Gastrocnemius medialis (tissue), 4 donors: ENCODE measurements around the gene KIF1B. TPM values are rescaled to one million over a fixed set of nuclear protein-coding genes. Genes with fewer than 3 reads are reported as not detected.
"Not testable (repeated sequence)": the region's sequence is repeated elsewhere in the genome, so short reads cannot be mapped to it uniquely, and the experiment has no call there.

Experiments used
- ATAC-seq, 2 donors: fragments of 150-250 bp; one replicate each; pipeline ENCODE4 v1.9.1; 2016
- DNase-seq, 2 donors: peaks; one replicate each; pipeline ENCODE4 v3.0.0-alpha.2; 2019
- H3K27ac ChIP-seq, 4 donors: fragments of 200-600 bp; sonication (generic); 1 replicate in 1 of 4; 2 replicates in 3 of 4; pipeline ENCODE4 v1.5.1; 2016 to 2018; ENCODE audit warnings: mild to moderate bottlenecking in 2 of 4, moderate library complexity in 1 of 4
- H3K27me3 ChIP-seq, 3 donors: fragments of 200-600 bp; sonication (generic) in 2 of 3; 1 replicate in 1 of 3; 2 replicates in 2 of 3; pipeline versions ENCODE4 v1.5.1 to v1.6.0; 2016 to 2019; ENCODE audit warnings: mild to moderate bottlenecking in 1 of 3, moderate library complexity in 1 of 3
- H3K36me3 ChIP-seq, 2 donors: fragments of 200-600 bp; sonication (generic) in 1 of 2; one replicate each; pipeline ENCODE4 v1.5.1; 2017 to 2018
- H3K4me1 ChIP-seq, 2 donors: fragments of 200-600 bp; sonication (generic) in 1 of 2; one replicate each; pipeline ENCODE4 v1.5.1; 2016 to 2017; ENCODE audit warnings: mild to moderate bottlenecking in 2 of 2
- H3K4me3 ChIP-seq, 4 donors: fragments of 200-600 bp; sonication (generic) in 3 of 4; 1 replicate in 1 of 4; 2 replicates in 3 of 4; pipeline ENCODE4 v1.5.1; 2016 to 2019; ENCODE audit warnings: mild to moderate bottlenecking in 2 of 4
- H3K9me3 ChIP-seq, 3 donors: fragments of 200-600 bp; sonication (generic) in 2 of 3; 1 replicate in 1 of 3; 2 replicates in 2 of 3; pipeline ENCODE4 v1.5.1; 2016 to 2019
- POLR2A ChIP-seq, 2 donors: fragments of 450-650 bp; IDR thresholded peaks; one replicate each; pipeline ENCODE4 v1.6.1; 2017; ENCODE audit warnings: antibody characterized with exemption in 2 of 2, mild to moderate bottlenecking in 2 of 2, moderate library complexity in 2 of 2
- in situ Hi-C, 4 donors: fragments of 200-750 bp; cut with MboI; loops; one replicate each; pipeline versions ENCODE4 v1.15.0 to v1.8.0; 2017; ENCODE audit warnings: low sequenced_read_pairs in 4 of 4
- intact Hi-C: fragments of 100-400 bp; cut with DNase I; formaldehyde crosslinking; loops from one replicate; pipeline ENCODE4 v1.15.1; 2023; ENCODE audit warnings: low total_unique reads
- total RNA-seq, 4 donors: library from RNA; depleted of rRNA; stranded (reverse); fragments of >200 nt; gene quantifications; one replicate each; pipeline versions ENCODE4 v1.1.0 to v1.2.3, GENCODE V29; 2016
- TF ChIP-seq, protein P1 (sequence below), 5 experiments: fragments of 450-650 bp in 3 of 5; fragments of 200-600 bp in 2 of 5; sonication (generic) in 2 of 5; IDR thresholded peaks in 4 of 5; conservative IDR thresholded peaks in 1 of 5; 1 replicate in 4 of 5; 2 replicates in 1 of 5; pipeline ENCODE4 v1.5.1; 2016 to 2019; ENCODE audit warnings: antibody characterized with exemption in 5 of 5, mild to moderate bottlenecking in 3 of 5, moderate library complexity in 3 of 5

KIF1B gene
- total RNA-seq, 4 donors from 2014 or later = 203 to 445 (median 306) TPM

- peak in 1 of 2 donors; percentile 23 for ATAC-seq
- peaks cover 0 to 18% of the 10 kb centered on the region in 2 donors for H3K36me3 ChIP-seq
- H3K27me3 ChIP-seq = no peaks in the 10 kb centered on the region
- intact Hi-C loops (no loop called here), in situ Hi-C loops (loop anchor here in 2 of 4 donors (10.0 kb wide), 1 partner anchor 49 kb away; no protein-coding TSS in a partner anchor)
- H3K27ac ChIP-seq = no peak overlapping the region
- no peaks in the 10 kb centered on the region for H3K4me1 ChIP-seq
- H3K4me3 ChIP-seq = no peak overlapping the region
- H3K9me3 ChIP-seq = no peaks in the 10 kb centered on the region
- TF ChIP-seq POLR2A (IDR thresholded peaks at IDR 0.05) = no peak
- DNase-seq = peak in 1 of 2 donors; percentile 39
These were observed 213.7 kb downstream of the KIF1B start for GRCh38 chr1:10424034-10424433.

GRCh38 chr1:10424651-10425050 lies 214.3 kb downstream of the KIF1B start:
- peaks cover 0 to 12% of the 10 kb centered on the region in 2 donors for H3K36me3 ChIP-seq
- no peak for ATAC-seq
- H3K27me3 ChIP-seq = no peaks in the 10 kb centered on the region
- no peaks in the 10 kb centered on the region for H3K9me3 ChIP-seq
- TF ChIP-seq, protein P1, sequence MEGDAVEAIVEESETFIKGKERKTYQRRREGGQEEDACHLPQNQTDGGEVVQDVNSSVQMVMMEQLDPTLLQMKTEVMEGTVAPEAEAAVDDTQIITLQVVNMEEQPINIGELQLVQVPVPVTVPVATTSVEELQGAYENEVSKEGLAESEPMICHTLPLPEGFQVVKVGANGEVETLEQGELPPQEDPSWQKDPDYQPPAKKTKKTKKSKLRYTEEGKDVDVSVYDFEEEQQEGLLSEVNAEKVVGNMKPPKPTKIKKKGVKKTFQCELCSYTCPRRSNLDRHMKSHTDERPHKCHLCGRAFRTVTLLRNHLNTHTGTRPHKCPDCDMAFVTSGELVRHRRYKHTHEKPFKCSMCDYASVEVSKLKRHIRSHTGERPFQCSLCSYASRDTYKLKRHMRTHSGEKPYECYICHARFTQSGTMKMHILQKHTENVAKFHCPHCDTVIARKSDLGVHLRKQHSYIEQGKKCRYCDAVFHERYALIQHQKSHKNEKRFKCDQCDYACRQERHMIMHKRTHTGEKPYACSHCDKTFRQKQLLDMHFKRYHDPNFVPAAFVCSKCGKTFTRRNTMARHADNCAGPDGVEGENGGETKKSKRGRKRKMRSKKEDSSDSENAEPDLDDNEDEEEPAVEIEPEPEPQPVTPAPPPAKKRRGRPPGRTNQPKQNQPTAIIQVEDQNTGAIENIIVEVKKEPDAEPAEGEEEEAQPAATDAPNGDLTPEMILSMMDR (IDR thresholded peaks at IDR 0.05 in 4 of 5, conservative IDR thresholded peaks at IDR 0.05 in 1 of 5) = no peak
- no peak for TF ChIP-seq POLR2A (IDR thresholded peaks at IDR 0.05)
- H3K27ac ChIP-seq = no peak overlapping the region
- no peak overlapping the region for H3K4me3 ChIP-seq
- DNase-seq = no peak
- in situ Hi-C loops = loop anchor here in 3 of 4 donors (5.0 to 25.0 kb wide), 3 partner anchors 50 to 787 kb away; no protein-coding TSS in a partner anchor
- intact Hi-C loops = no loop called here
- peaks cover 0 to 2% of the 10 kb centered on the region in 2 donors for H3K4me1 ChIP-seq

GRCh38 chr1:10425826-10426534 lies 215.6 kb downstream of the KIF1B start:
- in situ Hi-C loops = loop anchor here in 3 of 4 donors (5.0 to 25.0 kb wide), 3 partner anchors 51 to 789 kb away; no protein-coding TSS in a partner anchor
- ATAC-seq, H3K27me3 ChIP-seq, H3K9me3 ChIP-seq, H3K4me3 ChIP-seq, intact Hi-C loops, H3K27ac ChIP-seq, H3K36me3 ChIP-seq, H3K4me1 ChIP-seq, DNase-seq: not testable (repeated sequence)

DNA sequence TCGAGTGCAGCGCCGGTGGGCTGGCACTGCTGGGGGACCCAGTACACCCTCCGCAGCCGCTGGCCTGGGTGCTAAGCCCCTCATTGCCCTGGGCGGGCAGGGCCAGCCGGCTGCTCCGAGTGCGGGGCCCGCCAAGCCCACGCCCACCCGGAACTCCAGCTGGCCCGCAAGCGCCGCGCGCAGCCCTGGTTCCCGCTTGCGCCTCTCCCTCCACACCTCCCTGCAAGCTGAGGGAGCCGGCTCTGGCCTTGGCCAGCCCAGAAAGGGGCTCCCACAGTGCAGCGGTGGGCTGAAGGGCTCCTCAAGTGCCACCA lies 216.1 kb downstream of the KIF1B start:
- H3K9me3 ChIP-seq, H3K36me3 ChIP-seq, DNase-seq, H3K27me3 ChIP-seq, ATAC-seq, H3K4me3 ChIP-seq, H3K27ac ChIP-seq, intact Hi-C loops: not testable (repeated sequence)
- in situ Hi-C loops = loop anchor here in 3 of 4 donors (5.0 to 25.0 kb wide), 3 partner anchors 52 to 789 kb away; no protein-coding TSS in a partner anchor
- H3K4me1 ChIP-seq = peaks cover 7 to 12% of the 10 kb centered on the region in 2 donors

- in situ Hi-C loops (loop anchor here in 3 of 4 donors (5.0 to 25.0 kb wide), 3 partner anchors 54 to 792 kb away; no protein-coding TSS in a partner anchor), intact Hi-C loops (loop anchor here (1.0 to 2.0 kb wide), 4 partner anchors 52 to 802 kb away; no protein-coding TSS in a partner anchor)
- H3K4me1 ChIP-seq = peaks cover 8 to 14% of the 10 kb centered on the region in 2 donors
- H3K27me3 ChIP-seq = no peaks in the 10 kb centered on the region
- H3K27ac ChIP-seq = no peak overlapping the region
- H3K36me3 ChIP-seq = no peaks in the 10 kb centered on the region
- DNase-seq (no peak), ATAC-seq (no peak)
- H3K4me3 ChIP-seq = no peak overlapping the region
- no peaks in the 10 kb centered on the region for H3K9me3 ChIP-seq
- TF ChIP-seq, protein P1 (IDR thresholded peaks at IDR 0.05 in 4 of 5, conservative IDR thresholded peaks at IDR 0.05 in 1 of 5) = no peak
- no peak for TF ChIP-seq POLR2A (IDR thresholded peaks at IDR 0.05)
These were observed 218.6 kb downstream of the KIF1B start for GRCh38 chr1:10428984-10429383.

DNA sequence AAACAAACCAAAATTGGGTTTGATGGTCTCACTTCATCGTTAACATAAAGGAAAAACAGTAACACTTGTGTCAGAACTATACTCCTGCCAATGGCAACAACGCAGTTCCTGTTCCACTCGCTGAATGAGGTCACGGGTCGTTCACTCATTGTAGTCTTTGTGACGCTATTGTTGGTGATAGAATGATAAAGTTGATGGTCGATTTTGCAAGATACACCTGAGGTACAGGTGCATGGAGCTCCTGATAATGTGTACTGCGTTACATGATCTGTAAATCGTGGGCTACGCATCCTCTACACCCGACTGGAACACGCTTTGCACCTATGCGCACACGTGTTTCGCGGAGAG lies 219.5 kb downstream of the KIF1B start:
- peak overlapping the region in 3 of 4 donors; percentile 25 to 77 (median 64) for H3K27ac ChIP-seq

More for the DNA sequence above, 219.5 kb downstream of the KIF1B start:
- intact Hi-C loops (loop anchor here (2.0 kb wide), 4 partner anchors 31 to 219 kb away; partner anchors contain the start of genes DFFA, KIF1B and PGD), in situ Hi-C loops (loop anchor here in 3 of 4 donors (5.0 to 25.0 kb wide), 3 partner anchors 55 to 793 kb away; no protein-coding TSS in a partner anchor)
- no peak for DNase-seq
- Histone ChIP-seq H3K4me1 (peaks cover 8 to 14% of the 10 kb centered on the region in 2 donors), H3K9me3 (no peaks in the 10 kb centered on the region), H3K27me3 (no peaks in the 10 kb centered on the region), H3K36me3 (no peaks in the 10 kb centered on the region), H3K4me3 (peak overlapping the region; percentile 69 to 90 (median 85))
- TF ChIP-seq, protein P1 (IDR thresholded peaks at IDR 0.05 in 4 of 5, conservative IDR thresholded peaks at IDR 0.05 in 1 of 5) = no peak
- ATAC-seq = peak in 1 of 2 donors; percentile 2
